HG03469 (cell line): ENCODE data around the gene FBXO2.

Source experiments
- ATAC-seq: cut with Tn5 transposase; IDR thresholded peaks from one replicate; pipeline ENCODE4 v1.9.1; 2021; ENCODE audit warnings: mild to moderate bottlenecking, moderate library complexity, moderate number of reproducible peaks; ENCODE audit not compliant: unreplicated experiment

FBXO2 gene

GRCh38 chr1:11654137-11654938, at the start of gene FBXO2, which contains the start of gene FBXO44:
FBXO2 (minus strand) TSS chr1:11654429; CDS start chr1:11654340, 89 bp downstream.
FBXO44 (plus strand) TSS chr1:11654877; CDS start chr1:11655836, 959 bp downstream.
- ATAC-seq, result no peak

- no peak for ATAC-seq
These were observed 49.3 kb upstream of the FBXO2 start for GRCh38 chr1:11703357-11704193.

GRCh38 chr1:11701981-11702803, 48.0 kb upstream of the FBXO2 start:
- ATAC-seq, result no peak

GRCh38 chr1:11701551-11701961, 47.3 kb upstream of the FBXO2 start:
- no peak for ATAC-seq

GRCh38 chr1:11700601-11701467, 46.6 kb upstream of the FBXO2 start:
- ATAC-seq, result no peak

GRCh38 chr1:11697893-11698210, 43.6 kb upstream of the FBXO2 start:
- no peak for ATAC-seq

- ATAC-seq, result no peak
These were observed 43.1 kb upstream of the FBXO2 start for GRCh38 chr1:11697188-11697892.

GRCh38 chr1:11695861-11696260, 41.6 kb upstream of the FBXO2 start:
- no peak for ATAC-seq

GRCh38 chr1:11693917-11694316, 39.7 kb upstream of the FBXO2 start:
- ATAC-seq, result no peak

GRCh38 chr1:11693024-11693590, 38.9 kb upstream of the FBXO2 start:
- ATAC-seq, result no peak

- ATAC-seq, result no peak
These were observed 37.9 kb upstream of the FBXO2 start for GRCh38 chr1:11691928-11692711.

GRCh38 chr1:11691302-11691914, 37.2 kb upstream of the FBXO2 start, which contains the start of gene DRAXIN:
DRAXIN (plus strand) TSS chr1:11691710; CDS start chr1:11706259, 14,549 bp downstream.
- ATAC-seq, result no peak

GRCh38 chr1:11690397-11691301, 36.4 kb upstream of the FBXO2 start:
- no peak for ATAC-seq

- ATAC-seq, result no peak
These were observed 34.3 kb upstream of the FBXO2 start for GRCh38 chr1:11688506-11688905.

GRCh38 chr1:11685210-11685752, 31.1 kb upstream of the FBXO2 start:
- no peak for ATAC-seq

- no peak for ATAC-seq
These were observed 29.8 kb upstream of the FBXO2 start for GRCh38 chr1:11684070-11684469.

- ATAC-seq, result no peak
These were observed 28.6 kb upstream of the FBXO2 start for GRCh38 chr1:11682799-11683198.
